Liver (tissue), 9 donors: Measurements from ENCODE around the gene UBALD1. TPM values are rescaled to one million over a fixed set of nuclear protein-coding genes. Genes with fewer than 3 reads are reported as not detected.

ENCODE experiments used
- DNase-seq: peaks from one replicate; pipeline ENCODE4 v3.0.0-alpha.2; 2017; ENCODE audit warnings: low spot score
- H3K27ac ChIP-seq, 2 donors: one replicate each; pipeline ENCODE4 v1.7.0; 2013; ENCODE audit warnings: inconsistent platforms in 2 of 2, low read length in 2 of 2, control low read depth in 1 of 2, low read depth in 1 of 2, mild to moderate bottlenecking in 1 of 2
- H3K27me3 ChIP-seq, 4 donors: one replicate each; pipeline versions ENCODE4 v1.6.1 to v1.7.0; 2013; ENCODE audit warnings: low read length in 3 of 4, inconsistent platforms in 1 of 4, mild to moderate bottlenecking in 1 of 4, moderate library complexity in 1 of 4; ENCODE audit not compliant: control insufficient read depth in 4 of 4, insufficient read depth in 4 of 4
- H3K36me3 ChIP-seq, 4 donors: one replicate each; pipeline versions ENCODE4 v1.6.1 to v1.7.0; 2013; ENCODE audit warnings: low read length in 3 of 4, mild to moderate bottlenecking in 3 of 4, low read depth in 1 of 4, moderate library complexity in 1 of 4; ENCODE audit not compliant: control insufficient read depth in 4 of 4, insufficient read depth in 3 of 4
- H3K4me1 ChIP-seq, 4 donors: one replicate each; pipeline versions ENCODE4 v1.6.1 to v1.7.0; 2013; ENCODE audit warnings: low read length in 3 of 4, mild to moderate bottlenecking in 3 of 4, moderate library complexity in 1 of 4; ENCODE audit not compliant: control insufficient read depth in 4 of 4, insufficient read depth in 4 of 4
- H3K4me3 ChIP-seq, 3 donors: one replicate each; pipeline versions ENCODE4 v1.6.1 to v1.7.0; 2013; ENCODE audit warnings: low read length in 3 of 3, control low read depth in 1 of 3, low read depth in 1 of 3, mild to moderate bottlenecking in 1 of 3
- H3K9ac ChIP-seq, 2 donors: one replicate each; pipeline ENCODE4 v1.7.0; 2013; ENCODE audit warnings: low read length in 2 of 2, mild to moderate bottlenecking in 2 of 2, moderate library complexity in 2 of 2, control low read depth in 1 of 2, low read depth in 1 of 2
- H3K9me3 ChIP-seq, 4 donors: one replicate each; pipeline versions ENCODE4 v1.6.1 to v1.7.0; 2013; ENCODE audit warnings: low read length in 3 of 4; ENCODE audit not compliant: control insufficient read depth in 4 of 4
- EGR1 ChIP-seq, 2 donors: IDR thresholded peaks; 2 replicates each; pipeline ENCODE4 v1.6.1; 2016 to 2018; ENCODE audit warnings: antibody characterized with exemption in 2 of 2, low read depth in 2 of 2
- FOXA2 ChIP-seq: IDR thresholded peaks from 2 replicates; pipeline ENCODE4 v1.6.1; 2016; ENCODE audit warnings: antibody characterized with exemption
- HNF4A ChIP-seq, 2 donors: conservative IDR thresholded peaks; 2 replicates each; pipeline ENCODE4 v1.6.1; 2016; ENCODE audit warnings: antibody characterized with exemption in 2 of 2, mild to moderate bottlenecking in 2 of 2
- HNF4G ChIP-seq: IDR thresholded peaks from 2 replicates; pipeline ENCODE4 v1.6.1; 2016; ENCODE audit warnings: antibody characterized with exemption
- NR2F2 ChIP-seq: IDR thresholded peaks from 2 replicates; pipeline ENCODE4 v1.6.1; 2016; ENCODE audit warnings: antibody characterized with exemption
- RXRA ChIP-seq, 2 donors: IDR thresholded peaks; 2 replicates each; pipeline ENCODE4 v1.6.1; 2017 to 2018; ENCODE audit warnings: antibody characterized with exemption in 2 of 2, mild to moderate bottlenecking in 1 of 2
- YY1 ChIP-seq: IDR thresholded peaks from 2 replicates; pipeline ENCODE4 v1.6.1; 2016; ENCODE audit warnings: antibody characterized with exemption, mild to moderate bottlenecking
- WGBS: extraction: QIAGEN DNeasy Blood & Tissue Kit; methylation state at CpG from one replicate; pipeline ENCODE4 v1.1.7; 2013; 5-methylcytosine and 5-hydroxymethylcytosine counted together
- polyA plus RNA-seq, 2 donors: library from polyadenylated mRNA; stranded (reverse) in 1 of 2; unstranded in 1 of 2; fragments of 200-250 nt in 1 of 2; fragments of >200 nt in 1 of 2; fragmentation: Nextera tagmentation in 1 of 2; extraction: Ambion mirVana in 1 of 2; gene quantifications; one replicate each; pipeline versions ENCODE4 v1.2.1 to v1.2.3, GENCODE V29; 2013 to 2015
- total RNA-seq, 2 donors: library from RNA; depleted of rRNA; stranded (reverse); fragments of >200 nt; gene quantifications; one replicate each; pipeline ENCODE4 v1.2.3, GENCODE V29; 2014
- TF ChIP-seq, protein P1 (sequence below): IDR thresholded peaks from 2 replicates; pipeline ENCODE4 v1.6.1; 2016; ENCODE audit warnings: antibody characterized with exemption
- TF ChIP-seq, protein P2 (sequence below): IDR thresholded peaks from 2 replicates; pipeline ENCODE4 v1.6.1; 2016; ENCODE audit warnings: antibody characterized with exemption
- TF ChIP-seq, protein P3 (sequence below): IDR thresholded peaks from 2 replicates; pipeline ENCODE4 v1.6.1; 2016; ENCODE audit warnings: antibody characterized with exemption, mild to moderate bottlenecking
- TF ChIP-seq, protein P4 (sequence below): IDR thresholded peaks from 2 replicates; pipeline ENCODE4 v1.6.1; 2016; ENCODE audit warnings: antibody characterized with exemption
- donor health status: healthy.
- donor health status: healthy.
- donor health status: healthy.
- donor health status: healthy.
- donor health status: healthy.

UBALD1 gene
- total and polyA plus RNA-seq, 4 donors: 4.5 to 22.4 (median 7.5) TPM

DNA sequence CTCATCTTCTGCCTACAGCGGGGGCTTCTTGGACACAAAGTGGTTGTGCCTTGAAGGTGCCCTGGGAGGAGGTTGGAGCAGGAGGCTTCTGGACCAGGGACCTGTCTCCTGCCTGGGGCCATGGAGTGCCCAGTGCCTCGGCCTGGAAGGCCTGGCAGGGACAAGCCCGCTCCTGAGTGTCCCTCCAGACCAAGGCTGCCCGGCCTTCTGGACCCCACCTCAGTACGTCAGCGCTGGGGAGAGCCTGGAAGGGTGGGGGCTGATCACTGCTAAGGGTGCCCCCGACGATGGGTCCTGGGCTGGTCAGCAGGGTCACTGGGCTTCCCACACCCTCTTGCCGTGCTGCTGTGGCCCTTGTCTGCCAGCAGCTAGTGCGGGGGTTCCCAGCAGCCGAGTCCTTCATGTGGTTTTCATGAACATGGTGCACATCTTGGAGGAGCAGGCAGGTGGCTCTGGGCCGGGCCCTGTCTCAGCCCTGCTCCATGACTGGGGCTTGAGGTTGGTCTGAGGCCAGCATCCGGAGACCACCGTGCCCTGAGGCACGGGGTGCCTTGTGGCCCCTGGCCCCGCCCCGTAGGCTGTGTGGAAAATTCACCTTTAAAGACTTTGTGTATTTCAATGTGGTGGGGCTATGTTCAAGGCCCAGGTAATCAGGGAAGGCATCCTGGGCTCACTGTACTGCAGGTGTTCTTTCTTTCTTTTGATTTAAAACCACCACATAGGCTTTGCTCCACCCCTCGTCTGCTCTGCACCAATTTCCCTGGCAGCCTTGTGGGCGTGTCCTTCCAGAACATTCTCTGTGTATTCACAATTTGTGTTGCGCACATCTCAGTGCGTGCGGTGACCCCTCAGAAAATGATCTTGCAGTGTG, 32.3 kb upstream of the UBALD1 start:
- TF ChIP-seq RXRA (IDR thresholded peaks at IDR 0.05) (no peak), FOXA2 (no peak), HNF4A (conservative IDR thresholded peaks at IDR 0.05) (no peak)
- TF ChIP-seq, protein P1, sequence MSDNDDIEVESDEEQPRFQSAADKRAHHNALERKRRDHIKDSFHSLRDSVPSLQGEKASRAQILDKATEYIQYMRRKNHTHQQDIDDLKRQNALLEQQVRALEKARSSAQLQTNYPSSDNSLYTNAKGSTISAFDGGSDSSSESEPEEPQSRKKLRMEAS: no peak
- TF ChIP-seq, protein P2, sequence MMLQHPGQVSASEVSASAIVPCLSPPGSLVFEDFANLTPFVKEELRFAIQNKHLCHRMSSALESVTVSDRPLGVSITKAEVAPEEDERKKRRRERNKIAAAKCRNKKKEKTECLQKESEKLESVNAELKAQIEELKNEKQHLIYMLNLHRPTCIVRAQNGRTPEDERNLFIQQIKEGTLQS: no peak
- Histone ChIP-seq H3K27ac (no peak overlapping the region), H3K36me3 (peaks cover 0 to 5% (median 2%) of the 10 kb centered on the region in 4 donors), H3K9me3 (no peaks in the 10 kb centered on the region), H3K9ac (no peak overlapping the region), H3K4me1 (peaks cover 1 to 5% (median 2%) of the 10 kb centered on the region in 4 donors), H3K4me3 (no peak overlapping the region), H3K27me3 (no peaks in the 10 kb centered on the region)
- 96% methylated on average over 22 of the region's 22 CpGs for WGBS
- no peak for DNase-seq

DNA sequence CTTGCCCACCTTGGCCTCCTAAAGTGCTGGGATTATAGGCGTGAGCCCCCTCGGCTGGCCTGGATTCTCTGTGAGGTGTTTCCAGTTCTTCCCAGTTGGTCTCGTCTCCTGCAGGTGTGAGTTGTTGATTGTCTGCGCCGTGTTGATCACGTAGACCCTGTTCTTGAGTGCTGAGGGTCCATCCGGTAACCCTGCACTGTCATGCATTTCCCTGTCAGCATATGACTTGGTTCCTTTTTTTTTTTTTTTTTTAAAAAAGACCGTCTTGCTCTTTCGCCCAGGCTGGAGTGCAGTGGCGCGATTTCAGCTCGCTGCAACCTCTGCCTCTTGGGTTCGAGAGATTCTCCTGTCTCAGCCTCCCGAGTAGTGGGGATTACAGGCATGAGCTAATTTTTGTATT, 27.2 kb upstream of the UBALD1 start:
- no peak overlapping the region for H3K9ac ChIP-seq
- 86% methylated on average over 14 of the region's 14 CpGs for WGBS
- H3K27ac ChIP-seq: no peak overlapping the region
- H3K36me3 ChIP-seq: peaks cover 0 to 9% (median 1%) of the 10 kb centered on the region in 4 donors
- H3K9me3 ChIP-seq: no peaks in the 10 kb centered on the region
- H3K4me1 ChIP-seq: no peaks in the 10 kb centered on the region
- H3K27me3 ChIP-seq: no peaks in the 10 kb centered on the region
- no peak for TF ChIP-seq NR2F2
- no peak for TF ChIP-seq HNF4G
- no peak for TF ChIP-seq YY1
- TF ChIP-seq, protein P1: no peak
- TF ChIP-seq, protein P3, sequence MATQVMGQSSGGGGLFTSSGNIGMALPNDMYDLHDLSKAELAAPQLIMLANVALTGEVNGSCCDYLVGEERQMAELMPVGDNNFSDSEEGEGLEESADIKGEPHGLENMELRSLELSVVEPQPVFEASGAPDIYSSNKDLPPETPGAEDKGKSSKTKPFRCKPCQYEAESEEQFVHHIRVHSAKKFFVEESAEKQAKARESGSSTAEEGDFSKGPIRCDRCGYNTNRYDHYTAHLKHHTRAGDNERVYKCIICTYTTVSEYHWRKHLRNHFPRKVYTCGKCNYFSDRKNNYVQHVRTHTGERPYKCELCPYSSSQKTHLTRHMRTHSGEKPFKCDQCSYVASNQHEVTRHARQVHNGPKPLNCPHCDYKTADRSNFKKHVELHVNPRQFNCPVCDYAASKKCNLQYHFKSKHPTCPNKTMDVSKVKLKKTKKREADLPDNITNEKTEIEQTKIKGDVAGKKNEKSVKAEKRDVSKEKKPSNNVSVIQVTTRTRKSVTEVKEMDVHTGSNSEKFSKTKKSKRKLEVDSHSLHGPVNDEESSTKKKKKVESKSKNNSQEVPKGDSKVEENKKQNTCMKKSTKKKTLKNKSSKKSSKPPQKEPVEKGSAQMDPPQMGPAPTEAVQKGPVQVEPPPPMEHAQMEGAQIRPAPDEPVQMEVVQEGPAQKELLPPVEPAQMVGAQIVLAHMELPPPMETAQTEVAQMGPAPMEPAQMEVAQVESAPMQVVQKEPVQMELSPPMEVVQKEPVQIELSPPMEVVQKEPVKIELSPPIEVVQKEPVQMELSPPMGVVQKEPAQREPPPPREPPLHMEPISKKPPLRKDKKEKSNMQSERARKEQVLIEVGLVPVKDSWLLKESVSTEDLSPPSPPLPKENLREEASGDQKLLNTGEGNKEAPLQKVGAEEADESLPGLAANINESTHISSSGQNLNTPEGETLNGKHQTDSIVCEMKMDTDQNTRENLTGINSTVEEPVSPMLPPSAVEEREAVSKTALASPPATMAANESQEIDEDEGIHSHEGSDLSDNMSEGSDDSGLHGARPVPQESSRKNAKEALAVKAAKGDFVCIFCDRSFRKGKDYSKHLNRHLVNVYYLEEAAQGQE: no peak
- TF ChIP-seq, protein P4, sequence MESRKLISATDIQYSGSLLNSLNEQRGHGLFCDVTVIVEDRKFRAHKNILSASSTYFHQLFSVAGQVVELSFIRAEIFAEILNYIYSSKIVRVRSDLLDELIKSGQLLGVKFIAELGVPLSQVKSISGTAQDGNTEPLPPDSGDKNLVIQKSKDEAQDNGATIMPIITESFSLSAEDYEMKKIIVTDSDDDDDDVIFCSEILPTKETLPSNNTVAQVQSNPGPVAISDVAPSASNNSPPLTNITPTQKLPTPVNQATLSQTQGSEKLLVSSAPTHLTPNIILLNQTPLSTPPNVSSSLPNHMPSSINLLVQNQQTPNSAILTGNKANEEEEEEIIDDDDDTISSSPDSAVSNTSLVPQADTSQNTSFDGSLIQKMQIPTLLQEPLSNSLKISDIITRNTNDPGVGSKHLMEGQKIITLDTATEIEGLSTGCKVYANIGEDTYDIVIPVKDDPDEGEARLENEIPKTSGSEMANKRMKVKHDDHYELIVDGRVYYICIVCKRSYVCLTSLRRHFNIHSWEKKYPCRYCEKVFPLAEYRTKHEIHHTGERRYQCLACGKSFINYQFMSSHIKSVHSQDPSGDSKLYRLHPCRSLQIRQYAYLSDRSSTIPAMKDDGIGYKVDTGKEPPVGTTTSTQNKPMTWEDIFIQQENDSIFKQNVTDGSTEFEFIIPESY: no peak
- TF ChIP-seq EGR1 (IDR thresholded peaks at IDR 0.05; ENCODE audit: low read depth in 2 of 2): no peak
- H3K4me3 ChIP-seq: no peak overlapping the region
- DNase-seq: no peak
